Mucosa of rectum (tissue), 2 donors: ENCODE measurements around the gene TBC1D2.

Experiments used
- H3K27ac ChIP-seq, 2 donors: one replicate each; pipeline ENCODE4 v1.7.0; 2013; ENCODE audit warnings: inconsistent platforms in 2 of 2, low read depth in 2 of 2, low read length in 2 of 2
- H3K27me3 ChIP-seq, 2 donors: one replicate each; pipeline ENCODE4 v1.7.0; 2013; ENCODE audit warnings: low read length in 2 of 2; ENCODE audit not compliant: control insufficient read depth in 2 of 2, insufficient read depth in 2 of 2
- H3K36me3 ChIP-seq, 2 donors: one replicate each; pipeline ENCODE4 v1.7.0; 2013; ENCODE audit warnings: low read length in 2 of 2; ENCODE audit not compliant: control insufficient read depth in 2 of 2, insufficient read depth in 2 of 2
- H3K4me1 ChIP-seq, 2 donors: one replicate each; pipeline ENCODE4 v1.7.0; 2013; ENCODE audit warnings: low read length in 2 of 2, mild to moderate bottlenecking in 1 of 2; ENCODE audit not compliant: control insufficient read depth in 2 of 2, insufficient read depth in 2 of 2
- H3K4me3 ChIP-seq, 2 donors: one replicate each; pipeline ENCODE4 v1.7.0; 2013; ENCODE audit warnings: low read length in 2 of 2
- H3K9ac ChIP-seq, 2 donors: one replicate each; pipeline ENCODE4 v1.7.0; 2013; ENCODE audit warnings: low read length in 2 of 2, low read depth in 1 of 2, mild to moderate bottlenecking in 1 of 2
- H3K9me3 ChIP-seq, 2 donors: one replicate each; pipeline ENCODE4 v1.7.0; 2013; ENCODE audit warnings: low read length in 2 of 2; ENCODE audit not compliant: control insufficient read depth in 2 of 2
- donor health status: healthy.
- donor health status: Normal muscosa, but diverticular disease.

Gene TBC1D2

DNA sequence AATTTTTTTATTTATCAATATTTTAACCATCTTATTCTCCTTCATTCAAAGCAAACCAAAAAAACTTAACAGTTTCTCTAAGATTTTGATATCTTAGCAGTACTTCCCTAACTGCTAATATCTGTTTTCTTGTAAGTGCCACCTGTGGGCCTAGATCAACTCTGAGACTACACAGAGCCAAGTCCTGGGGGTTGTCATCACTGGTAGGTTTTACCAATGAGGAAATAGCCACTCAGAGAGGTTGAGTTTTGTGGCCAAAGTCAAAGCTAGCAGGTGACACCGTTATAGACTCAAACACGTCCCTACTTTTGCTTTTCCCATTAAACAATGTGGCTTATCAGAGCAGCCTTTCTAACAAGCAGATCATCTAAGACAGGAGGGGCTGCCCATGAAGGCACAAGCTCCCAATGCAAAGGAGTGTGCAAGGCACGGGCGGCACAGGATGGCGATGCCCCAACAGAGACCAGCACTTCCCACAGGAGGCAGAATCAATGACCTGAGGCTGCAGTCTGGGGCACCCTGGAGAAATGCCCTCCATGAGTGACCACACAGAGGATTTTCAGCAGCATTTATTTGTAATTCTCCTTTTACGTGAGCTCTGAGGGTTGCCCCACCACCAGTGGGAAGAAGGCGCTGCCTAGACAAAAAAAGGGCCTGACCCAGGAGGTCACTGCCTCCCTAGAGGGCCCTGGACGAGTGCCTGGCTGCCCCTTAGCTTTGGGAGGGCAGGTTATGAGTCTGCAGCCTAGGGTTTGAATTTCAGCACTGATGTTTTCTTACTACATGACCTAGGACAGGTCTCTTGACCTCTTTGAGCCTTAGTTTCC is 7.4 kb downstream of the TBC1D2 start:
- Histone ChIP-seq H3K9me3 (no peaks in the 10 kb centered on the region), H3K4me1 (peaks cover 36 to 53% of the 10 kb centered on the region in 2 donors), H3K9ac (peak overlapping the region; percentile 32 to 59), H3K4me3 (no peak overlapping the region), H3K36me3 (peaks cover 0 to 6% of the 10 kb centered on the region in 2 donors), H3K27ac (peak overlapping the region; percentile 74 to 88), H3K27me3 (no peaks in the 10 kb centered on the region)

DNA sequence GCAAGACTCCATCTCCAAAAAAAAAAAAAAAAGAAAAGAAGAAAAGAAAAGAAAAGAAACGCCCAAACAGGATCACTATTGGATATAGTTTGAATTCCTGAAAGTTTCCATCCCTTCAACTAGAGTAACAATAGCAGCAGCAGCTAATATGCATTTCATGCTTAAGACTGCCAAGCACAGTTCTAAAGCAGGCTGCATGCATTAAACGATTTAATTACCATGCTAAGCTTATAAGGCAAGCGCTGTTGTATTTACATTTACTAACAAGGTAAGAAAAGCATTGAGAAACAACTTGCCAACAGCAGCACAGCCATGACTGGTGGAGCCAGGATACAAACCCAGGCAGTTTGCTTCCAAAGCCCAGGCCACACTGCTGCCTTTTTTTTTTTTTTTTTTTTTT is 13.0 kb downstream of the TBC1D2 start:
- H3K36me3 ChIP-seq: peaks cover 3 to 19% of the 10 kb centered on the region in 2 donors
- H3K9me3 ChIP-seq: no peaks in the 10 kb centered on the region
- no peaks in the 10 kb centered on the region for H3K27me3 ChIP-seq
- no peak overlapping the region for H3K27ac ChIP-seq
- H3K4me3 ChIP-seq: no peak overlapping the region
- H3K9ac ChIP-seq: no peak overlapping the region
- H3K4me1 ChIP-seq: peaks cover 7 to 15% of the 10 kb centered on the region in 2 donors

DNA sequence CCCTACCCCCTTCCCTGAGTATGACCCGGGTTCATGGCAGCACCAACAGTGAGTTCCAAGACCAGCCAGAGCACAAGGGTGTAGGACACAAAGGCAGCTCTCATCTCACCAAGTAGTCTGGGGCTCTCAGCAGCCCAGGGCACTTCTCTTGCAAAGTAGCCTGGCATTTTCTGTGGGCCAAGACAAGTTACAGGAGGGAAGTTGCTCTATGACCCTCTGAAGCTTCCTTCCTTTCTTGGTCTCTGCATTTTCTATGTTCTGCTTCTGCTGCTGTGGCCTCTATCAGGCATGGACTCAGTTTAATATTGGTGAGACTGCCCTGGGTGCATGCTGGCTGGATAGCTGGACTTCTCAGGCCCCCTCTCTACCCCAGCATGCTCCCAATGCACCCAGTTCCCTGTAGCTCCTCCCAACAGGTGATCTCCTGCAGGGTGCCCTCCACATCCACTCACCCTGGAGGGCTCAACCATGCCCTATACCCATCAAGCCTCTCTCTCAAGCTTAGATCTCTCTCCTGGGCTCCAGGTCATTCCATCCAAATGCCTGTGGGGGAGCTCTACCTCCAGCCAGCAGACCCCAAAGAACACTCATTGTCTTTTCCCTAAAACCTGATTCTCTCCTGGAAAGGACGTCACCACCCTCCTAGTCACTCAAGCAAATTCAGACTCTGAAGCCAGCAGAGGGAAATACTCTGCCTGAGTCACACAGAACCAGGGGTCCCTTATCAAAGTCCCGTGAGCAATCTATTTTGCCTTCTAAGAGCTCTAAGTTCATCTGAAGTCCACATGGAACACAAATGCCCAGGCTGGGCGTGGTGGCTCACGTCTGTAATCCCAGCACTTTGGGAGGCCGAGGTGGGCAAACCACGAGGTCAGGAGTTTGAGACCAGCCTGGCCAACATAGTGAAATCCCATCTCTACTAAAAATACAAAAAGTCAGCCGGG is 13.8 kb downstream of the TBC1D2 start:
- H3K36me3 ChIP-seq: peaks cover 3 to 19% of the 10 kb centered on the region in 2 donors
- no peaks in the 10 kb centered on the region for H3K9me3 ChIP-seq
- H3K9ac ChIP-seq: no peak overlapping the region
- H3K4me3 ChIP-seq: no peak overlapping the region
- H3K27me3 ChIP-seq: no peaks in the 10 kb centered on the region
- peaks cover 4 to 12% of the 10 kb centered on the region in 2 donors for H3K4me1 ChIP-seq
- no peak overlapping the region for H3K27ac ChIP-seq

DNA sequence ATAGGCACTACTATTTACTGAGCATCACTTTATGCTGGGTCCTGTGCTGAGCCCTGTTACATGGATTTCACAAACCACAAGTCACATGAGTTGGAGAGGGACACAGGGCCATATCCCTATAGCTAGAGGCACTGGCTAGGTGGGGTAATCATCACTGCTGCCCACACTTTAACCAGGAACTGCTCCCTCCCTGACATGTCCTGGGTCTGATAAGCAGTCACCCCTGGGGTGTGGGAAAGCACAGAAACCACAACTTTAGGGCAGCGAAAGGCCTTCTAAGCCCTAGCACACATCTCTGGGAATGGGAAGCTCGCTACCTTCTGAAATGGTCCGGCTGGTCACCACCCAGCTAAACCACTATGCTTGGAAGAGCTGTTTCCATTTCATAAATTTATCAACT is 15.0 kb downstream of the TBC1D2 start:
- no peak overlapping the region for H3K27ac ChIP-seq

DNA sequence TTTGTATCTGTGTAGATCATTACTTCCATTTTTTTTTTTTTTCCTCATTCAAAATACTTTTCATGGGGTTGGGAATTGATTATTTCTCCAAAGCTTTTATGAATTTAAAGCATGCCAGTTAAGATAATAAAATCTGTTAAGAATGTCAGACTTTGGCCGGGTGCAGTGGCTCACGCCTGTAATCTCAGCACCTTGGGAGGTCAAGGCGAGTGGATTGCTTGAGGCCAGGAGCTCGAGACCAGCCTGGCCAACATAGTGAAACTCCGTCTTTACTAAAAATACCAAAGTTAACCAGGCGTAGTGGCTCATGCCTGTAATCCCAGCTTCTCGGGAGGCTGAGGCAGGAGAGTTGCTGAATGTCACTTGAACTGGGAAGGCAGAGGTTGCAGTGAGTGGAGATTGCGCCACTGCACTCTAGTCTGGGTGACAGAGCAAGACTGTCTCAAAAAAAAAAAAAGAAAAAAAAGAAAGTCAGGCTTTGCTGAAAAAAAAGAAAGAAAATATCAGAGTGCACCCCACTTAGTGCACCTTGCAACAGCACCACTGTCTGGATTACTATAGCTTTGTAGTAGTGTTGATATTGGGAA is 18.5 kb downstream of the TBC1D2 start:
- Histone ChIP-seq H3K4me1 (peaks cover 0 to 9% of the 10 kb centered on the region in 2 donors), H3K27ac (peak overlapping the region in 1 of 2 donors; percentile 43), H3K36me3 (peaks cover 10 to 32% of the 10 kb centered on the region in 2 donors), H3K27me3 (no peaks in the 10 kb centered on the region), H3K9ac (no peak overlapping the region), H3K9me3 (no peaks in the 10 kb centered on the region), H3K4me3 (no peak overlapping the region)

More for the DNA sequence above, 15.0 kb downstream of the TBC1D2 start:
- Histone ChIP-seq H3K27me3 (no peaks in the 10 kb centered on the region), H3K36me3 (peaks cover 3 to 19% of the 10 kb centered on the region in 2 donors), H3K9me3 (no peaks in the 10 kb centered on the region), H3K4me1 (peaks cover 2 to 8% of the 10 kb centered on the region in 2 donors), H3K9ac (no peak overlapping the region), H3K4me3 (no peak overlapping the region)

DNA sequence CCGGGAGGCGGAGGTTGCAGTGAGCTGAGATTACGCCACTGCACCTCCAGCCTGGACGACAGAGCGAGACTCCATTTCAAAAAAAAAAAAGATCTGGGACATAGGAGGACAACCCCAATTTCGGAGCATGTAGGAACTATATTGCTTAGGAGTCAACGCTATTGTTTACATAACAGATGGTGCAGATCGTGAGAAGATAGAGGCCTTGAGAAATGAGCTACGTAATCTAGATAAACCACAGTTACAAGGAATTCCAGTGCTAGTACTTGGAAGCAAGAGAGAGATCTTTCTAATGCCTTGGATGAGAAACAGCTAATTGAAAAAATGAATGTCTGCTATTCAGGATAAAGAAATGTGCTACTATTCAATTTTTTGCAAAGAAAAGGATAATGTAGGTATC is 20.3 kb downstream of the TBC1D2 start:
- H3K4me1 ChIP-seq: peaks cover 7 to 22% of the 10 kb centered on the region in 2 donors
- no peak overlapping the region for H3K4me3 ChIP-seq
- no peaks in the 10 kb centered on the region for H3K27me3 ChIP-seq
- peaks cover 7 to 20% of the 10 kb centered on the region in 2 donors for H3K36me3 ChIP-seq
- no peaks in the 10 kb centered on the region for H3K9me3 ChIP-seq
- no peak overlapping the region for H3K9ac ChIP-seq
- no peak overlapping the region for H3K27ac ChIP-seq

DNA sequence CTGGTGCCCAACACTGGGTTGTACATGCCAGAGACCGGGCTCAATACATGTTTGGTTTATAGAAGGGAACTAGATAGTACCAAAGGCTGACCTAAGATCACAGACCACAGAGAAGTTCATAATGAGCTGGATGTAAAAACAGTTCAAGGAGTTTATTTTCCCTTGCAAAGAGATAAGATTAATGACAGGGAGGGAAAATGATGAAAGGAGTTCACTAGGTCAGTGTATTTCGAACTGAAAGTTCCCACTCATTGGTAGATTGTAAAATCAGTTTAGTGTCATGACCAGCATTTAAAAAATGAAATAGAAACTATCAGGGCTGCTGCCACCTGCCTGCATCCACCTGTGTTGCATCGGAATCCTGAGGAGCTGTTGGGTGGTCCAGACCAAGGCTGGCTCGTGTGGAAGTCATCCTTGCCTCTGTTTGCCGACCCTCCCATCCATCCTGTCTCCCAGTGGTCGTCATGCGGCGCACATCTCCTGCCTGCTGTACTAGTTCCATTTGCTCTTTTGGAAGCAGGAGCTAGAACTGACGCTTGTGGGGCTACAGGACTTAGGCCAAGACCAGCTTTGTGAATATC is 21.1 kb downstream of the TBC1D2 start:
- Histone ChIP-seq H3K27ac (peak overlapping the region in 1 of 2 donors; percentile 24), H3K9ac (no peak overlapping the region), H3K36me3 (peaks cover 7 to 22% of the 10 kb centered on the region in 2 donors), H3K4me3 (no peak overlapping the region), H3K27me3 (no peaks in the 10 kb centered on the region), H3K9me3 (no peaks in the 10 kb centered on the region), H3K4me1 (peaks cover 7 to 26% of the 10 kb centered on the region in 2 donors)

DNA sequence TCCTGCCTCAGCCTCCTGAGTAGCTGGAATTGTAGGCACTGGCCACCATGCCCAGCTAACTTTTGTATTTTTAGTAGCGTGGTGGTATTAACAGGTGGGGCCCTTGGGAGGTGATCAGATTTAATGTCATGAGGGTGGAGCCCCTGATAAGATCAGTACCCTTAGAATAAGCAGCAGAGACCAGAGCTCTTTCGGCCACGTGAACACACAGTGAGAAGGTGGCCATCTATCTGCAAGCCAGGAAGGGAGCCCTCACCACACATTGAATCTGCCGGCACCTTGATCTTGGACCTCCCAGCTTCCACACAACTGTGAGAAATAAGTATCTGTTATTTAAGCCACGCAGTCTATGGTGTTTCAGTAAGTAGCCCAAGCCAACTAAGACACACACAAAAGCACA is 22.5 kb downstream of the TBC1D2 start:
- Histone ChIP-seq H3K36me3 (peaks cover 13 to 29% of the 10 kb centered on the region in 2 donors), H3K9ac (no peak overlapping the region), H3K9me3 (no peaks in the 10 kb centered on the region), H3K4me1 (peaks cover 7 to 30% of the 10 kb centered on the region in 2 donors), H3K27me3 (no peaks in the 10 kb centered on the region), H3K27ac (no peak overlapping the region), H3K4me3 (no peak overlapping the region)

DNA sequence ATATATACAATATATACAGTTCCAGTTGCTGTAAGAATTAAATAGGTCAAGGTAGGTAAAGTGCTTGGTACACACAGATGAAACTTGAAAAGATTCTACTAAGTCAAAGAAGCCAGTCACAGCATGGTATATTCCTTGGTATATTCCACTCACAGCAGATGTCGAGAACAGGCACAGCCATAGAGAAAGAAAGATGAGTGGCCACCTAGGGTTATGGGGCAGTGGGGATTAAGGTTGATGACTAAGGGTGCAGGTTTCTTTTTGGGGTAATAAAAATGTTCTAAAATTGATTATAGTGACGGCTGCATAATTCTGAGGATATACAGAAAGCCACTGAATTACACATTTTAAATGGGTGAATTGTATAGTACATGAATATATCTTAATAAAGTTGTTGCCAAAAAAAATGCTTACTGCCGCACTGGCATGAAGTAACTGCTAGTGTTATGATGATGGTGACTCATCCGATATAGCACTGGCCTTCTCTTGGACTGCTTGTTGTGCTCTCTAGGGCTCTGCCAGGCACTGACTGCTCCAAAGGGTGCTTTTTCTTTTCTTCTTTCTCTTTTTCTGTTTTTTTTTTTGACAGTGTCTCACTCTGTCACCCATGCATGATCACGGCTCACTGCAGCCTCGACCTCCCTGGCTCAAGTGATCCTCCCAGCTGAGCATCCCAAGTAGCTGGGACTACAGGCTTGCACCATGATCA is 23.5 kb downstream of the TBC1D2 start:
- peaks cover 16 to 29% of the 10 kb centered on the region in 2 donors for H3K36me3 ChIP-seq
- no peak overlapping the region for H3K9ac ChIP-seq
- no peak overlapping the region for H3K4me3 ChIP-seq
- H3K27me3 ChIP-seq: no peaks in the 10 kb centered on the region
- no peak overlapping the region for H3K27ac ChIP-seq
- H3K9me3 ChIP-seq: no peaks in the 10 kb centered on the region
- H3K4me1 ChIP-seq: peaks cover 9 to 30% of the 10 kb centered on the region in 2 donors
